ENCODE results near the gene ITPRID1. TPM values are rescaled to one million over a fixed set of nuclear protein-coding genes. Genes with fewer than 3 reads are reported as not detected.

Gene ITPRID1
- total and polyA plus RNA-seq, 10 of the 15 experiments (the other 5 are each of a cell fraction or from before 2014, with no cell fraction given) = 0.06 TPM; not detected in 9

GRCh38 chr7:31665546-31665945, 151.7 kb downstream of the ITPRID1 start:
- Histone ChIP-seq H3K9ac (ENCODE audit: control insufficient read depth, insufficient read depth, low read length) (no peak overlapping the region), H2AFZ (ENCODE audit: control insufficient read depth, low read depth, low read length) (no peak overlapping the region), H3K4me2 (ENCODE audit: control insufficient read depth, insufficient read depth) (no peak overlapping the region), H4K20me1 (ENCODE audit: control insufficient read depth, insufficient read depth) (no peaks in the 10 kb centered on the region), H3K79me2 (ENCODE audit: control insufficient read depth, insufficient read depth, low read length) (no peaks in the 10 kb centered on the region), H3K27me3 (replicated peaks in 1 of 2; ENCODE audit: control insufficient read depth in 2 of 2, insufficient read depth in 2 of 2, low read length in 1 of 2) (peaks cover 0 to 2% of the 10 kb centered on the region in 2 experiments; a peak in 1 of 4 replicates), H3K4me3 (no peak overlapping the region), H3K36me3 (ENCODE audit: control insufficient read depth in 2 of 2, insufficient read depth in 2 of 2, low read length in 1 of 2) (no peaks in the 10 kb centered on the region), H3K9me3 (replicated peaks; ENCODE audit: control insufficient read depth, insufficient read depth, low read length) (no peaks in the 10 kb centered on the region), H3K4me1 (ENCODE audit: control insufficient read depth, insufficient read depth, low read length) (no peaks in the 10 kb centered on the region), H3K27ac (ENCODE audit: control insufficient read depth, insufficient read depth) (no peak overlapping the region)
- POLR2A ChIA-PET = no interaction called here
- CTCF ChIA-PET = interaction anchor here (0.8 to 1.2 kb wide), 2 partner anchors 69 to 222 kb away, joined by 3 to 4 read pairs; no protein-coding TSS in a partner anchor
- FAIRE-seq (no peak), DNase-seq (ENCODE audit: low read depth, low spot score) (no peak), ATAC-seq (no peak)
- RAD21 ChIA-PET (ENCODE audit: unreplicated experiment) = no interaction called here
- no peak for TF ChIP-seq STAT3 (IDR thresholded peaks at IDR 0.05; ENCODE audit: low read depth, low read length)
- no peak for TF ChIP-seq SIN3A (IDR thresholded peaks at IDR 0.05; ENCODE audit: low read depth, low read length)
- TF ChIP-seq SUZ12 (IDR thresholded peaks at IDR 0.05; ENCODE audit: unreplicated experiment) = no peak
- no peak for TF ChIP-seq HDGF (IDR thresholded peaks at IDR 0.05)
- no peak for TF ChIP-seq ZNF622 (IDR thresholded peaks at IDR 0.05)
- TF ChIP-seq RELA (IDR thresholded peaks at IDR 0.05; ENCODE audit: borderline replicate concordance, partially characterized antibody) = no peak
- TF ChIP-seq JUNB (IDR thresholded peaks at IDR 0.05) = no peak
- TF ChIP-seq STAT1 (conservative IDR thresholded peaks at IDR 0.05) = no peak
- no peak for TF ChIP-seq ETV6 (conservative IDR thresholded peaks at IDR 0.05 in 1 of 2, IDR thresholded peaks at IDR 0.05 in 1 of 2; ENCODE audit: borderline replicate concordance in 1 of 2, low read depth in 1 of 2)
- no peak for TF ChIP-seq JUND (IDR thresholded peaks at IDR 0.05; ENCODE audit: low read depth, low read length)
- TF ChIP-seq WRNIP1 (IDR thresholded peaks at IDR 0.05; ENCODE audit: borderline replicate concordance, low read depth, low read length) = no peak
- TF ChIP-seq ZSCAN29 (IDR thresholded peaks at IDR 0.05) = no peak
- TF ChIP-seq RCOR1 (conservative IDR thresholded peaks at IDR 0.05; ENCODE audit: low read depth, low read length) = no peak
- 40% methylated on average over 1 of the region's 1 CpG for WGBS (ENCODE audit: insufficient coverage, insufficient replicate concordance, low lambda C conversion rate, missing lambda C conversion rate)
- no TSS peak for BruUV-seq (replicated peaks)
- intact Hi-C loops (cut with micrococcal nuclease; ENCODE audit: unreplicated experiment) = no loop called here
- SMC1A ChIA-PET (ENCODE audit: uncharacterized antibody, unreplicated experiment) = interaction anchor here (0.5 to 0.9 kb wide), 3 partner anchors 15 to 132 kb away, joined by 3 to 4 read pairs (median 3); no protein-coding TSS in a partner anchor
- in situ Hi-C loops (cut with MboI) = no loop called here
